Panc1 (cell line): ENCODE data around the gene ARL6IP4. TPM values are rescaled to one million over a fixed set of nuclear protein-coding genes. Genes with fewer than 3 reads are reported as not detected.

ENCODE experiments used
- ATAC-seq: fragments of 200-7000 bp; cut with Tn5 transposase; 2 replicates; pipeline ENCODE4 v1.9.1; 2020; ENCODE audit warnings: mild to moderate bottlenecking, moderate library complexity
- BruUV-seq: library from RNA; stranded (reverse); fragments of 400-500 nt; replicated peaks from 2 replicates; lab custom pipeline; 2021; lab: Mats Ljungman, UMichigan
- CTCF ChIA-PET: fragments of 300-600 bp; sonication (Branson Sonifier 250); formaldehyde crosslinking; loops from one replicate; lab custom pipeline; 2022; ENCODE audit warnings: antibody characterized with exemption; lab: Charles Lee
- POLR2A ChIA-PET: fragments of 300-600 bp; sonication (Branson Sonifier 250); formaldehyde crosslinking; loops from one replicate; lab custom pipeline; 2022; ENCODE audit warnings: antibody characterized with exemption; lab: Charles Lee
- DNase-seq: peaks from one replicate; pipeline ENCODE4 v3.0.0-alpha.2; 2010; ENCODE audit warnings: low read depth, low spot score
- H3K27ac ChIP-seq: 2 replicates; pipeline ENCODE4 v1.5.1; 2011; ENCODE audit warnings: mild to moderate bottlenecking, low read length, inconsistent platforms
- H3K27me3 ChIP-seq: fragments of 200-500 bp; sonication (Bioruptor generic); 2 replicates; pipeline ENCODE4 v1.6.0; 2014; ENCODE audit warnings: low read length, inconsistent platforms; ENCODE audit not compliant: control insufficient read depth, insufficient read depth
- H3K36me3 ChIP-seq: fragments of 200-500 bp; sonication (Bioruptor generic); 2 replicates; pipeline ENCODE4 v1.5.1; 2014; ENCODE audit warnings: inconsistent platforms, mild to moderate bottlenecking, low read length, moderate library complexity; ENCODE audit not compliant: control insufficient read depth, insufficient read depth
- H3K4me1 ChIP-seq: 2 replicates; pipeline ENCODE4 v1.5.1; 2011; ENCODE audit warnings: inconsistent platforms, mild to moderate bottlenecking, low read length, moderate library complexity; ENCODE audit not compliant: control insufficient read depth, insufficient read depth
- H3K4me3 ChIP-seq, 2 experiments: 2 replicates each; pipeline ENCODE4 v1.5.1; 2011 to 2012; ENCODE audit warnings: low read depth in 2 of 2, low read length in 2 of 2, mild to moderate bottlenecking in 2 of 2, inconsistent platforms in 1 of 2, moderate library complexity in 1 of 2
- H3K9me3 ChIP-seq: fragments of 200-500 bp; sonication (Bioruptor generic); 2 replicates; pipeline ENCODE4 v1.5.1; 2014; ENCODE audit warnings: low read depth, mild to moderate bottlenecking, inconsistent platforms, low read length, moderate library complexity; ENCODE audit not compliant: control insufficient read depth, insufficient read depth
- POLR2AphosphoS5 ChIP-seq: IDR thresholded peaks from 2 replicates; pipeline ENCODE4 v1.6.1; 2012; ENCODE audit warnings: mild to moderate bottlenecking, low read depth, low read length, moderate library complexity
- REST ChIP-seq, 2 experiments: IDR thresholded peaks; 2 replicates each; pipeline ENCODE4 v1.6.1; 2011 to 2012; ENCODE audit warnings: low read depth in 2 of 2, control low read depth in 1 of 2, low read length in 1 of 2, mild to moderate bottlenecking in 1 of 2, moderate library complexity in 1 of 2; ENCODE audit not compliant: insufficient read depth in 1 of 2
- SIN3A ChIP-seq: IDR thresholded peaks from 2 replicates; pipeline ENCODE4 v1.6.1; 2012; ENCODE audit warnings: low read depth, mild to moderate bottlenecking, low read length, moderate library complexity, borderline replicate concordance; ENCODE audit not compliant: insufficient read depth
- TCF7L2 ChIP-seq: IDR thresholded peaks from 2 replicates; pipeline ENCODE4 v1.6.1; 2011; ENCODE audit warnings: mild to moderate bottlenecking, low read depth, low read length, inconsistent platforms
- in situ Hi-C: cut with HindIII; loops from 2 replicates; pipeline ENCODE4 v1.10.0; 2016; ENCODE audit warnings: low sequenced_read_pairs, low pct_unique_long_range_greater_than_20kb
- intact Hi-C: fragments of 100-400 bp; cut with micrococcal nuclease; formaldehyde crosslinking; loops from one replicate; pipeline ENCODE4 v1.10.0; 2022; ENCODE audit not compliant: unreplicated experiment
- total RNA-seq: library from RNA; stranded (reverse); gene quantifications from one replicate; pipeline ENCODE4 v1.2.1, GENCODE V29; 2021; ENCODE audit not compliant: unreplicated experiment
- TF ChIP-seq, protein P1 (sequence below): fragments of 450-650 bp; IDR thresholded peaks from 2 replicates; pipeline ENCODE4 v1.5.1; 2017; ENCODE audit warnings: mild to moderate bottlenecking

The ARL6IP4 gene
- total RNA-seq, 1 experiment from 2014 or later = 184 TPM

- Histone ChIP-seq H3K27me3 (no peaks in the 10 kb centered on the region), H3K4me3 (no peak overlapping the region), H3K4me1 (peaks cover 26% of the 10 kb centered on the region), H3K27ac (0 out of 2 replicates have a peak overlapping the region, but pooled peaks have one; percentile 3), H3K36me3 (peaks cover 7% of the 10 kb centered on the region; the same call in 1 of the 2 replicates), H3K9me3 (no peaks in the 10 kb centered on the region)
- DNase-seq (no peak), ATAC-seq (no peak)
- in situ Hi-C loops = no loop called here
- TF ChIP-seq, protein P1, sequence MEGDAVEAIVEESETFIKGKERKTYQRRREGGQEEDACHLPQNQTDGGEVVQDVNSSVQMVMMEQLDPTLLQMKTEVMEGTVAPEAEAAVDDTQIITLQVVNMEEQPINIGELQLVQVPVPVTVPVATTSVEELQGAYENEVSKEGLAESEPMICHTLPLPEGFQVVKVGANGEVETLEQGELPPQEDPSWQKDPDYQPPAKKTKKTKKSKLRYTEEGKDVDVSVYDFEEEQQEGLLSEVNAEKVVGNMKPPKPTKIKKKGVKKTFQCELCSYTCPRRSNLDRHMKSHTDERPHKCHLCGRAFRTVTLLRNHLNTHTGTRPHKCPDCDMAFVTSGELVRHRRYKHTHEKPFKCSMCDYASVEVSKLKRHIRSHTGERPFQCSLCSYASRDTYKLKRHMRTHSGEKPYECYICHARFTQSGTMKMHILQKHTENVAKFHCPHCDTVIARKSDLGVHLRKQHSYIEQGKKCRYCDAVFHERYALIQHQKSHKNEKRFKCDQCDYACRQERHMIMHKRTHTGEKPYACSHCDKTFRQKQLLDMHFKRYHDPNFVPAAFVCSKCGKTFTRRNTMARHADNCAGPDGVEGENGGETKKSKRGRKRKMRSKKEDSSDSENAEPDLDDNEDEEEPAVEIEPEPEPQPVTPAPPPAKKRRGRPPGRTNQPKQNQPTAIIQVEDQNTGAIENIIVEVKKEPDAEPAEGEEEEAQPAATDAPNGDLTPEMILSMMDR = no peak
- TF ChIP-seq TCF7L2 (no peak), SIN3A (no peak)
- ChIA-PET POLR2A (no interaction called here), CTCF (no interaction called here)
- BruUV-seq = no TSS peak
- intact Hi-C loops = no loop called here
Measured at GRCh38 chr12:122977153-122977552, 3.3 kb upstream of the ARL6IP4 start.

DNA sequence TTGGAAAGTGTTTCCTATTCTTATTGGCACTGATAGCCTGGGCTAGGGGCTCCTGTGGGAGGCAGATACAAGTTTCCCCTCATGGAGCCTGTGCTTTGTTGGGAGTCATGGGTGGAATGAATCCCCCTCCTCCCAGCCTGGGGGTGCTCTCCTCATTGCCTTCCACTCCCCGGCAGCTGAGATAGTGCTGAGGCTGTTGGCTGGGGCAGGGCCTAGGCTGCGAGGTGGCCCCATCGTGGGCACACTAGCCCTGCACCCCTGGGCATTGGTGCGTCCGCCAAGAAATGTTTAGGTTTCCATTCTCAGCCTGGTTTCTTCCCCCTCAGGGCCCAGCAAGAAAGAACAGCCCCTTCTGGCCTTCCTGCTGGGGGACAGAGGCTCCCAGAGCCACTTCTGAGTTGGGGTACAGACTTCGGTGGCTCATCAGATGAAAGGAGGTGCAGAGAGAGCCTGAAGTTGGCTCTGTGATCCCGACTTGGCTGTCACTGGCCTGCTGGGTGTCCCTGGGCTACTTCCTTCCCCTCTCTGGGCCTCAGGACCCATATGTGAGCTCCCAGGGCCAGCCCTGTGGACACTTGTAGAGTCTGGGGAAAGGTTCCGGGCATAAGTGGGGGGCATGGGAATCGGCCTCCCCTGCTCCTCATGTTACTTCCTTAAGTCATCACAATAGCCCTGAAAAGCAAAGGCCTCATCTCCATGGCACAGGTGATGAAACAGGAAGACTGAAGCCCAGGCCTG lies 2.7 kb upstream of the ARL6IP4 start:
- POLR2A ChIA-PET = no interaction called here
- Histone ChIP-seq H3K27ac (peak overlapping the region; percentile 23; the same call in 1 of the 2 replicates), H3K36me3 (peaks cover 7% of the 10 kb centered on the region; the same call in 1 of the 2 replicates), H3K4me3 (no peak overlapping the region), H3K4me1 (peaks cover 32% of the 10 kb centered on the region), H3K9me3 (no peaks in the 10 kb centered on the region), H3K27me3 (no peaks in the 10 kb centered on the region)
- TF ChIP-seq TCF7L2 (no peak), POLR2AphosphoS5 (no peak)
- BruUV-seq = no TSS peak
- ATAC-seq = no peak
- DNase-seq = no peak
- in situ Hi-C loops = no loop called here
- CTCF ChIA-PET = no interaction called here
- intact Hi-C loops = no loop called here

DNA sequence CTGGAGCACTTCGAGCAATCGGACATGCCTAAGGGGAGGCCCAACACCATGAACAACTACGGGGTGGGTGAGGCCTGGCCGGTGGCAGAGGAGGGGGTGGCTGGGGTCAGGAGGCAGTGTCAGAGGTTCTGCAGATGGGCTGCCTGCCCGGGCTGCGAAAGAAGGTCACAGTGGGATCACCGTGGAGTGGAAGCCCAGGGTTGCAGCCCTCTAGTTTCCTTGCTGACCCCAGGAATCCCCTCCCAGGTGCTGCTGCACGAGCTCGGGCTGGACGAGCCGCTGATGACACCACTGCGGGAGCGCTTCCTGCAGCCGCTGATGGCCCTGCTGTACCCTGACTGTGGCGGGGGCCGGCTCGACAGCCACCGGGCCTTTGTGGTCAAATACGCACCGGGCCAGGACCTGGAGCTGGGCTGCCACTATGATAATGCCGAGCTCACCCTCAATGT lies 1.9 kb upstream of the ARL6IP4 start:
- Histone ChIP-seq H3K36me3 (peaks cover 7% of the 10 kb centered on the region; the same call in 1 of the 2 replicates), H3K27me3 (no peaks in the 10 kb centered on the region), H3K9me3 (no peaks in the 10 kb centered on the region), H3K4me1 (peaks cover 39% of the 10 kb centered on the region), H3K27ac (no peak overlapping the region), H3K4me3 (no peak overlapping the region)
- no peak for ATAC-seq
- intact Hi-C loops = no loop called here
- no peak for TF ChIP-seq REST (IDR thresholded peaks at IDR 0.05; ENCODE audit: insufficient read depth in 1 of 2, low read depth in 2 of 2, low read length in 1 of 2)
- no peak for TF ChIP-seq POLR2AphosphoS5
- no peak for TF ChIP-seq SIN3A
- TF ChIP-seq, protein P1 = no peak
- no peak for TF ChIP-seq TCF7L2
- DNase-seq = no peak
- BruUV-seq = no TSS peak
- ChIA-PET CTCF (interaction anchor here (0.5 kb wide), 1 partner anchor 172 kb away, joined by 5 read pairs; the partner anchor contains the start of gene PITPNM2), POLR2A (no interaction called here)
- in situ Hi-C loops = no loop called here
